Astrocyte of the spinal cord (primary cell): ENCODE measurements around the gene TCOF1.

ENCODE experiments used
- DNase-seq: peaks from one replicate; pipeline ENCODE4 v3.0.0; 2011; ENCODE audit warnings: low read depth, low spot score
- H3K4me3 ChIP-seq: 2 replicates; pipeline ENCODE4 v1.5.1; 2011; ENCODE audit warnings: low read depth, mild to moderate bottlenecking, low read length, moderate library complexity
- in situ Hi-C: cut with HindIII; loops from 2 replicates; pipeline ENCODE4 v1.10.0; 2017; ENCODE audit warnings: low sequenced_read_pairs
- TF ChIP-seq, protein P1 (sequence below): IDR thresholded peaks from 2 replicates; pipeline ENCODE4 v1.5.1; 2012; ENCODE audit warnings: low read depth, mild to moderate bottlenecking, low read length, inconsistent platforms

The TCOF1 gene

GRCh38 chr5:150401376-150402228 lies 44.1 kb downstream of the TCOF1 start:
- no peak overlapping the region for H3K4me3 ChIP-seq
- TF ChIP-seq, protein P1, sequence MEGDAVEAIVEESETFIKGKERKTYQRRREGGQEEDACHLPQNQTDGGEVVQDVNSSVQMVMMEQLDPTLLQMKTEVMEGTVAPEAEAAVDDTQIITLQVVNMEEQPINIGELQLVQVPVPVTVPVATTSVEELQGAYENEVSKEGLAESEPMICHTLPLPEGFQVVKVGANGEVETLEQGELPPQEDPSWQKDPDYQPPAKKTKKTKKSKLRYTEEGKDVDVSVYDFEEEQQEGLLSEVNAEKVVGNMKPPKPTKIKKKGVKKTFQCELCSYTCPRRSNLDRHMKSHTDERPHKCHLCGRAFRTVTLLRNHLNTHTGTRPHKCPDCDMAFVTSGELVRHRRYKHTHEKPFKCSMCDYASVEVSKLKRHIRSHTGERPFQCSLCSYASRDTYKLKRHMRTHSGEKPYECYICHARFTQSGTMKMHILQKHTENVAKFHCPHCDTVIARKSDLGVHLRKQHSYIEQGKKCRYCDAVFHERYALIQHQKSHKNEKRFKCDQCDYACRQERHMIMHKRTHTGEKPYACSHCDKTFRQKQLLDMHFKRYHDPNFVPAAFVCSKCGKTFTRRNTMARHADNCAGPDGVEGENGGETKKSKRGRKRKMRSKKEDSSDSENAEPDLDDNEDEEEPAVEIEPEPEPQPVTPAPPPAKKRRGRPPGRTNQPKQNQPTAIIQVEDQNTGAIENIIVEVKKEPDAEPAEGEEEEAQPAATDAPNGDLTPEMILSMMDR, result no peak
- DNase-seq, result no peak
- in situ Hi-C loops, result no loop called here

DNA sequence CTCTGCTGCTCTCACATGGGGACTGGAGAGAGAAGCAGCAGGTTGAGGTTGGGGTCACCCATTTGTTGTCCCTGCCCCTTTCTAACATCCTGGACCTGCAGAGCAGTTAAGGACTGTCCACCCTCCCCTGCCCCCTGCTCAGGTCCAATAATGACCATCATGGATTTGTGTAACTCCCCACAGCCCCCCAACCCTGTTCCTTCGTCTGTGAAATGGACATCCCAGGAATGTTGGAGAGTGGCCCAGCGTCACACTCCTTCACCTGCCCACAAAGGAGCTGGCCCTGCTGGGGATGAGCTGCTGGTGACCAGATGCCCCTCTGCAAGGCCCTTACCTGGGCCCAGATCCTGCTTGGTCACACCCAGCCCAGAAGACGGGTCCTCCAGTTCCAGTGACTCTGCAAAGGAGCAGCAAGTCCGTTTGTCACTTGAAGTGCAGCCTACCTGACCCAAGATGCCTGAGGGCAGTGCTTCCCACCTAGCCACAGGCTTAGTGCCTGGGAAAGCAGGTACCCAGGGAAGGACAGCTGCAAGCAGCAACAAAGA lies 44.8 kb downstream of the TCOF1 start:
- TF ChIP-seq, protein P1, result no peak
- in situ Hi-C loops, result no loop called here
- no peak overlapping the region for H3K4me3 ChIP-seq
- no peak for DNase-seq

GRCh38 chr5:150402901-150403342 lies 45.4 kb downstream of the TCOF1 start:
- in situ Hi-C loops, result no loop called here

DNA sequence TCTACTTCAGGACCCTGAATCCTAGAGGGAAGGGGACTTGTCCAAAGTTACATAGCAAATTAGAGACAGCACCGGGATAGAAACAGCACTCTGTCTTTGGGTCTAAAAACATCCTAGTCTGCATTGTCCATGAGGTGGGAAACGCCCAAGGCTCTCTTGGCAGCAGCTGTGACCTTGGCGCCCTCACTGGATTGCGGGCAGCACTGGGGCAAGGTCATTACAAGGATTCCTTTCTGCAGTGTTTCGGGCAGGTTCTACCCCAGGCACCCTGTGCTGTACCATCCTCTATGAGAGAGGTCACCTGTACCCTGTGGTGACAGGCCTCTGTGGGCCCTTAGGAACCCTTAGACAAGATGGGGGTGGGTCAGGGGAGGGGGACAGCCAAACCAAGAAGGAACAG lies 46.6 kb downstream of the TCOF1 start:
- H3K4me3 ChIP-seq, result no peak overlapping the region
- TF ChIP-seq, protein P1, result no peak
- no peak for DNase-seq
- in situ Hi-C loops, result no loop called here

More at GRCh38 chr5:150402901-150403342, 45.4 kb downstream of the TCOF1 start:
- H3K4me3 ChIP-seq, result no peak overlapping the region
- no peak for DNase-seq
- TF ChIP-seq, protein P1, result no peak

- in situ Hi-C loops, result no loop called here
- no peak overlapping the region for H3K4me3 ChIP-seq
- DNase-seq, result no peak
- TF ChIP-seq, protein P1, result no peak
Observed at GRCh38 chr5:150404535-150404934, 47.0 kb downstream of the TCOF1 start.

GRCh38 chr5:150404941-150405816 lies 47.7 kb downstream of the TCOF1 start:
- in situ Hi-C loops, result no loop called here
- TF ChIP-seq, protein P1, result no peak
- no peak overlapping the region for H3K4me3 ChIP-seq
- no peak for DNase-seq
